H7 (cell line): ENCODE data around the gene ARR3. TPM values are rescaled to one million over a fixed set of nuclear protein-coding genes. Genes with fewer than 3 reads are reported as not detected.
"Not testable (repeated sequence)": the region's sequence is repeated elsewhere in the genome, so short reads cannot be mapped to it uniquely, and the experiment has no call there.

Source experiments
- DNase-seq: peaks from one replicate; pipeline ENCODE4 v3.0.0; 2012
- H3K27me3 ChIP-seq: 2 replicates; pipeline ENCODE4 v1.6.0; 2011; ENCODE audit warnings: mild to moderate bottlenecking, low read length; ENCODE audit not compliant: control insufficient read depth, insufficient read depth
- H3K36me3 ChIP-seq: replicated peaks from 2 replicates; pipeline ENCODE4 v1.5.1; 2011; ENCODE audit warnings: low read length; ENCODE audit not compliant: control insufficient read depth, insufficient read depth
- H3K4me3 ChIP-seq: 2 replicates; pipeline ENCODE4 v1.5.1; 2011; ENCODE audit warnings: low read depth, mild to moderate bottlenecking, control low read depth, low read length, moderate library complexity; ENCODE audit not compliant: insufficient read depth
- total RNA-seq: library from RNA; depleted of rRNA; stranded (reverse); fragments of >200 nt; shearing (Covaris generic); gene quantifications from 2 replicates; pipeline ENCODE4 v1.2.3, GENCODE V29; 2014; rRNA removed

Gene ARR3
- not detected in 2 replicates for total RNA-seq

DNA sequence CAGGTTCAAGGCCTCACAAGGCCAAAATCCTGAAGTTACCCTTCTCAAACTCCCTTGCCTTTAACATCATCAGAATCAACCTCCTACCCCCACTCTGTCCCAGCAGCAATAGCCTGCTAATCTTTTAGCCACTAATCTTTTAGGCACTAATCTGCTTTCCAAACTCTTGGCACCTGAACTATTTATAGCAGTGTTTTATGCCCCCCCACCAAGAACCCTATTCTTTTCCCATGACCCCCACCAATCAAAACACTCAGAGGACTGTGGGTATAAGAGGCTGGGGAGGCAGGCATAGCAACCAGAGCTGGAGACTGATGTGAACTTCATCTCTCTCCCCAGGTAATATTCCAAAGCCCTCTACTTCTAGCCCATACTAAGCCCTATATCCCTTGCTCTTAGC is at the start of gene ARR3:
ARR3 (plus strand) TSS at position 301 of the 400 bp plus-strand sequence. CDS start 1,052 bp downstream, outside the sequence.
- H3K4me3 ChIP-seq: no peak within 1 kb of the TSS
- DNase-seq: no peak
- H3K27me3 ChIP-seq: no peaks in the 10 kb centered on the region

DNA sequence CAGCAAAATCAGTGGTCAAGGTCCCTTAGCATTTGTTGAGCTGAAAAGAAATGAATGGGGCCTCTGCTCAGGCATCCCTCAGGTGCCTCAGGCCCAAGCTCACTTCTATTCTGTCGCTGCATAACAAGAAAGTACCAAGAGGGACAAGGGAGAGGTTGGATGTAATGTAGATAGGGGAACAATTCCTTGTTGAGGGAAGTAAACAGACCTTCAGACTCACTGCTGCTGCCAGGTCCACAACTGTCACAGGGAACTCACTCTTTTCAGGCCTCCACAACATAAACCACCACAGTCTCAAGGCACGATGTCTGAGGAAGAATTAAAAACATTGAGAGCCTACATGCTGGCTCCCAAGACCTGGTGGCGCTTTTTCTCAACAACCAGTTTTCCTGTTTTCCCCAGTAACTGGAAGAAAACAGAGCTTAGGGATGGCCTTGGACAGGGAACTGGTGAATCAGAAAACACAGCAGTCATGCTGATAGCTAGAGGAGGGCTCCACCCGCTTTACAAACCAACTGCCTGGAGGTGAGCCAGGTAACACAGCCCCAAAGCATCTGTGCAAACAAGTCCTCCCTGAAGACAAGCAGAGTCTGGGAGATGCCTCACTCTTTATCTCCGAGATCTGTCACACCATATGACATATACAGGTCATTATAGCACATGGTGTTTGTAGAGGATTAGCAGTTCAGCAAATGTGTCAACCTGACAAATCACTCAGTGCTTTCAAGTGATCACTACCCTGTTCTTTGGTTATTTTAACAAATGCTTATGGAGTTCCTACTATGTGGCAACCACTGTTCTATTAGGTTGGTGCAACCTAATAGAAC is 48.0 kb upstream of the ARR3 start:
- H3K4me3 ChIP-seq: no peak overlapping the region
- no peaks in the 10 kb centered on the region for H3K27me3 ChIP-seq
- no peak for DNase-seq
- H3K36me3 ChIP-seq: no peaks in the 10 kb centered on the region

More for the DNA sequence above, at the start of gene ARR3:
- no peaks in the 10 kb centered on the region for H3K36me3 ChIP-seq

DNA sequence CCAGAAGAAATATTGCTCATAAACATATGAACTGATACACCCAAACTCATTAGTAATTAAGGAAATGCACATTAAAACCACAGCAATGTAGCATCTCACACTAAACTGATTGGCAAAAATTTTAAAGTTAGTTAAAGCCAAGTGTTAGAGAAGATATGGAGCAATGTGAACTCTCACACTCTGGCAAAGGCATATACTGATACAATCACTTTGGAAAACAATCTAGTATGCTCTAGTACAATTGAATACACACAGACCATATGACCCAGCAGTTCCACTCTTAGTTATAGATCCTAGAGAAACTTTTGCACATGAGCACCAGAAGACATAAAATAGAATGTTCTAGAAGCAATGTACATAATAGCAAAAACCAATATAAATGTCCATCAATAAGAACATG is 42.1 kb upstream of the ARR3 start:
- Histone ChIP-seq H3K27me3 (no peaks in the 10 kb centered on the region), H3K36me3 (no peaks in the 10 kb centered on the region), H3K4me3 (no peak overlapping the region)
- no peak for DNase-seq

DNA sequence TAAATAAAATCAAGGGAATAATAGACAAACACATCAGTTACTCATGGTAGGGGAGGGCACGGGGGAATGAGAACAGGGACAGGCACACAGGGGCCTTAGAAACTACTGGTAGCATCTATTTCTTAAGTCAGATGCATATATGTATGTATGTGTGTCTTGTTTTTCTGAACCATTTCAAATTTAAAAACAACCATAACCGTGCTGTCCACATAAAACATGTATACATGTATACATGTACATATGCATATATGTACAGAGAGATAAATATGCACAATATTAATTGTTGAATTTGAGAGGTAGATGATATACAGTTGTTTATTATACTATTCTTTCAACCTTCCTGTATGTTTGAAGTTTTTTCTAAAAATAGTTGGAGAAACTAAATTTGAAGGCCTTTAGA is 41.4 kb upstream of the ARR3 start:
- no peak for DNase-seq
- no peaks in the 10 kb centered on the region for H3K27me3 ChIP-seq
- no peaks in the 10 kb centered on the region for H3K36me3 ChIP-seq
- H3K4me3 ChIP-seq: no peak overlapping the region

DNA sequence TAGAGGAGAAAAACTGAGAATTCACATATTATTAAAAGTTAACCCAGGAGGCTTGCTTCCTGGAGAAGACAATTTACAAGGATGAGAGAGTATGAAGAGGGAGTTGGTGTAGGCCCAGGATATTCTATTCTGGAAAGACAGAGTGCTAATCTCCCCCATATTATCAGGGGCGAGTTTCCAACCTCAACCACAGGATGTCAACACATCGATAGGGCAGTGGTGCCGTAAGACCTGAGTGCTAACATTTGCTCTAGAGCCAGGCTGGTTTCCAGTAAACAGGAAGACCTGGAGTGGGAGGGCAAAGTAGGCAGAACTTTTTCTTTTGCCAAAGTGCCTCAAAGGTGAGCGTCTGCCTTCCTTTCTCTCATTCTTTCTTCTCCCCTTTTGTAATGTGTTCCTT is 36.5 kb upstream of the ARR3 start:
- H3K27me3 ChIP-seq: no peaks in the 10 kb centered on the region
- no peaks in the 10 kb centered on the region for H3K36me3 ChIP-seq
- H3K4me3 ChIP-seq: no peak overlapping the region
- DNase-seq: no peak

DNA sequence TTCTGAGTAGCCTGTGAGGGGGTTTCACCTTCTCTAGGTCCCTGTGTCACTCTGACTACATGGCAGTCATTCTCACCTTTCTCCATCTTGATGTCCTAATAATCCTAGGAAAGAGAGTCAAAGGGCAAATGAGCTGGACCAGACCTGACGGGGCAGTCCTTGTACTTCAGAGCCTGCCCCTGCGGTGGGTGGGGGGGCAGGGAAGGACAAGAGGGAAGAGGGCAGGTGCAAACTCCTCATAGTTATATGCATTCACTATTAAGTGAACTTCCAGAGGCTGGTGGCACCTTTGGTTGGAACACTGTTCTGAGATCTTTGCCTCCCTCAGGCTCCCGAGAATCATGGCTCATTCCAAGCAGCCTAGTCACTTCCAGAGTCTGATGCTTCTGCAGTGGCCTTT is 33.8 kb upstream of the ARR3 start, which contains the start of gene AWAT1:
AWAT1 (plus strand) TSS at position 301 of the 400 bp plus-strand sequence; CDS start at position 342, 41 bp downstream.
- Histone ChIP-seq H3K36me3 (no peaks in the 10 kb centered on the region), H3K4me3 (no peak within 1 kb of the TSS), H3K27me3 (no peaks in the 10 kb centered on the region)
- no peak for DNase-seq

DNA sequence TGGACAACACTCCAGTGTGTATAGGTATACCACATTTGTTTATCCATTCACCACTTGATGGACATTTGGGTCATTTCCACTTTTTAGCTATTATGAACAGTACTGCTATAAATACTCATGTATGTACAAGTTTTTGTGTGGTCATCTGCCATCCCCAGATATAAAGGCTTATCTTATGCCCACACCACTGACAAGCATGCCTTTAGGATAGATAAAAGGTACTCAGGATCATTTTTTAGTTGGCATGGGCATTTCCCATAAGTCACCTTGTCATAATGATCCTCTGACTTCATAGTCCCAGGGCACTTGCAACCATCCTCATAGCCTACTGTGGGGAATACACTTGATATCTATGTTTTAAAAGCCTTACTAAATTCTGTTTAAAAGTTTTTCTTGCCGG is 27.4 kb upstream of the ARR3 start:
- Histone ChIP-seq H3K27me3 (no peaks in the 10 kb centered on the region), H3K4me3 (no peak overlapping the region), H3K36me3 (no peaks in the 10 kb centered on the region)
- no peak for DNase-seq

DNA sequence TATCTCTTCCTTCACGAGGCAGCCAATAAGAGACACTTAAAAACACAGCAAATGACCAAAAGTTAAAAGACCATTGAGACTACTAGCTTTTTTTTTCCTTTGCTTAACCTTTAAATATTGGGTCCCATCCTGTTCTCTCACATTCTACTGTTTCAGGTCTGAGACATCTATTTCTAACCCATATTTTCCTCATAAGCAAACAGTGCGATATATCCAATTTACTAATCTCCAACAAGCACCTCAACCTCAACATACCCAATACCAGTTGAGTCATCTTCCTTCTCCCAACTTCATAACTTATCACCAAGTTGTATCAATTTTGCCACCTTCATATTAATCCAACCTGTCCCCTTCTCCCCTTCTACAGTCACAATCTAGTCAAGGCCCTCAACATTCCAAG is 26.6 kb upstream of the ARR3 start:
- H3K27me3 ChIP-seq: no peaks in the 10 kb centered on the region
- no peak for DNase-seq
- H3K36me3 ChIP-seq: no peaks in the 10 kb centered on the region
- H3K4me3 ChIP-seq: no peak overlapping the region

DNA sequence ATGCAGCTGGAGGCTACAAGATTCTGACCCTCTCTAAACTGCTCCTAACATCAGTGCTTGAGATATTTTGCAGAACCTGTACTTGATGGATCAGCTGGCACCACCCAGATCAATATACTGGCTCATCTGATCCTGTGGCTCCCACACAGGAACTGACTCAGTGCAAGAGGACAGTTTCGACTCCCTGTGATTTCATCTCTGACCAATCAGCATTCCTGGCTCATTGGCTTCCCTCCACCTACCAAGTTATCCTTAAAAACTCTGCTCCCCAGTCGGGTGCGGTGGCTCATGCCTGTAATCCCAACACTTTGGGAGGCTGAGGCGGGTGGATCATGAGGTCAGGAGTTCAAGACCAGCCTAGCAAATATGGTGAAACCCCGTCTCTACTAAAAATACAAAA is 24.5 kb upstream of the ARR3 start:
- not testable (repeated sequence) for DNase-seq, H3K4me3 ChIP-seq, H3K27me3 ChIP-seq, H3K36me3 ChIP-seq

DNA sequence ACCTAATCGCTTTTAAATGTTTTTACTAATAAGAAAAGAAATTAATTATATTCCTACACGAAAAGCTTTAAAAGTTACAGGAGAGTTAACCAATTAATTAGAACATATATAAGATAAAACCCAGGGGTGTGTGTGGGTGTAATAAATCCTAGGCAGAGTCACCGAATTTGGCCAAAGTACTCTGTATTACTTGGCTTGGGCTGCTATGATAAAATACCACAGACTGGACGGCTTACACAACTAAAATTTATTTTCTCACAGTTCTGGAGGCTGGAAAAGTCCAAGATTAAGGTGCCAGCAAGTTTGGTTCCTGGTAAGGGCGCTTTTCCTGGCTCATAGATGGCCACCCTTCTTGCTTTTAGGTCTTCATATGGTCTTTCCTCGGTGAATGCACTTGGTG is 23.3 kb upstream of the ARR3 start:
- no peak for DNase-seq
- H3K27me3 ChIP-seq: no peaks in the 10 kb centered on the region
- no peak overlapping the region for H3K4me3 ChIP-seq
- no peaks in the 10 kb centered on the region for H3K36me3 ChIP-seq

DNA sequence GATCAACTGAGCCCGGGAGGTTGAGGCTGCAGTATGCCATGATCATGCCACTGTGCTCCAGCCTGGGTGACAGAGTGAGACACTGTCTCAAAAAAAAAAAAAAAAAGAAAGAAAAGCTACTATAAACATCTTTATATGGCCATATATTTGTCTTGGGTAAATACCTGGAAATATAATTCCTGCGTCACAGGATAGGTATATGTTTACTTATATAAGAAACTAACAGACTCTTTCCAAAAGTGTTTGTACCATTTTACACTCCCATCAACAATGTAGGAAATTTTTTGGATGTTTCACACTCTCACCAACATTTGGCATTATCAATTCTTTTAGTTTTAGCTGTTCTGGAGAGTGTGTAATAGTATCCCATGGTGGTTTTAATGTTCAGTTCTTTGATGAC is 20.9 kb upstream of the ARR3 start:
- DNase-seq: no peak
- Histone ChIP-seq H3K4me3 (no peak overlapping the region), H3K27me3 (no peaks in the 10 kb centered on the region), H3K36me3 (no peaks in the 10 kb centered on the region)

DNA sequence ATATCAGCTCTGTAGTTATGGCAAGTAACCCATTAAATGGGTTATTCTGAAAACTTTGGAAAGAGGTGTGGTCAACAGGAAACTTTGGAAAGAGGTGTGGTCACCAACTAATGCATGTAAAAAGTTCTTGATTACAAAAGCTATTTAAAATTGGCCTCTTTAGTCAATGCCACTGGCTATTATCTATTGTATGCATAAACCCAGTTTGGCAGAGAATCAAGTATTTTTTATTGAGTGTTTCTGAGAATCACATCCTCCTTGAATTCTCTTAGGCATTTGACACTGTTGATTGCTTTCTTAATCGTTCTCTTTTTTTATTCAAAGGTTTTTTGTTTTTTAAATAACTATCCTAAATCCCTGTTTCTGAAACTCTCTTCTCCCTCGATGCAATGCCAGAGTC is 15.6 kb upstream of the ARR3 start:
- H3K27me3 ChIP-seq: no peaks in the 10 kb centered on the region

DNA sequence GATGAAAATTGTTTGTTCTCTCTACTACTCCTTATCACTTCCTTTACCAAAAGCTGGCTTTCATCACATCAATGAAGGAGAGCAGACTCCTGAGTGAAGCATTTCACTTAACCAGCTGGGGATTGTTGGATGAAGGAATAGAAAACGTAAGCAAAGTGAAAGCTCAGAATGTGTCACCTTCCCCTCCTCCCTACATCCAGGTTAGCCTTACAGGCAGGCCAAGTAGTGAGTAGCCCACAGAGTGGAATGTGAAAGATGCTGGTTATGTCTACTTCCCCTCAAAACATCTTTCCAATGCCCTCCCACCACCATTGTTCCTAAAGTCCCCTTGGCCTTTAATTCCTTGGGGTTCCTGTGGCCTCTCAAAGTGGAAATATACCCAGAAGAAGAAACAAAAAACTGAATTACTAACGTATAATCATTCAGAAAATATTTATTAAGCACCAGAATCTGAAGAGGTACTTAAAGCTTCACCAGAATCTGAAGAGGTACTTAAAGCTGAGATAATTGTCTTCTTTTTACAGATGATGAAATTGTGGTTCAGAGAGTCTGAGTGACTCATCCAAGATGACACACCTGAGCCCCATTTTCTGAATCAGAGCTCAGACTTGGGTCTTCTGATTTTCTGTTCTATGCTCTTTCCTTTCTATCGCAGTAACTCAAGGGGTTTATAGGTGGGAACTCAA is 14.6 kb upstream of the ARR3 start:
- Histone ChIP-seq H3K4me3 (no peak overlapping the region), H3K27me3 (no peaks in the 10 kb centered on the region), H3K36me3 (no peaks in the 10 kb centered on the region)
- no peak for DNase-seq

More for the DNA sequence above, 15.6 kb upstream of the ARR3 start:
- Histone ChIP-seq H3K4me3 (no peak overlapping the region), H3K36me3 (no peaks in the 10 kb centered on the region)
- no peak for DNase-seq

DNA sequence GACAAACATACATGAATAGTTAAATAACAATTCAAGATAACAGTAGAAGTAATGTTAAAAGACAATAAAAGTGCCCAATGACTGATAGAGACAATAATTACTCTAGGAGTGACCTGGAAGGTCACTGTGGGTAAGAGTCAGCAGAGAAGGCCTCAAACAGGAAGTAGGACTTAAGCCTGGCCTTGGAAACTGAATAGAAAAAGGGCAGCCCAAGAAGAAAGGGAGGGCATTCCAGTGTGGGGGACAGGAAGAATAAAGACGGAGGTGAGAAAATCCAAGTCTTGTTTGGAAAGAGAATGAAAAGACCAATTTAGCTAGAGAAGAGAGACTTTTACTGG is 14.1 kb upstream of the ARR3 start:
- no peaks in the 10 kb centered on the region for H3K27me3 ChIP-seq
- H3K4me3 ChIP-seq: no peak overlapping the region
- no peak for DNase-seq

DNA sequence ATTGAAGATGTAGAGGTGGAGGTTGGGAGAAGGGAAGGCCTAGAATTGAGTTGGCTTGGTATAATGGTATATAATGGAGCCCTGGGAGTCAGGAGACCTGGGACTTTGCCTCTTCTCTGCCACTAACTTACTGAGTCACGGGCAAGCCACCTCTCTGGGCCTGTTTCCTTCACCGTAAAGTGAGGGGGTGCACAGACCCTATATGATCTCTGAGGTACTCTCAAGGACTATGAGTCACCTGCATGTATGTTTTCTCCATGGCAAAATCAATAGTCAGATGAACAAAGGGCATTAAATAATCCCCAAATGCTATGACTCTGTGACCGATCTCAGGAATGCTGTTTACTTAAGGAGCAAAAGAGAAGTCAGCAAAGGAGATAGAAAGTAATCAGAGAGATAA is 13.2 kb upstream of the ARR3 start:
- no peaks in the 10 kb centered on the region for H3K36me3 ChIP-seq
- H3K27me3 ChIP-seq: no peaks in the 10 kb centered on the region
- DNase-seq: no peak
- no peak overlapping the region for H3K4me3 ChIP-seq

More for the DNA sequence above, 14.1 kb upstream of the ARR3 start:
- H3K36me3 ChIP-seq: no peaks in the 10 kb centered on the region
